ENCODE data around the gene PDZD2.
"Not testable (repeated sequence)": the region's sequence is repeated elsewhere in the genome, so short reads cannot be mapped to it uniquely, and the experiment has no call there.

PDZD2 gene

DNA sequence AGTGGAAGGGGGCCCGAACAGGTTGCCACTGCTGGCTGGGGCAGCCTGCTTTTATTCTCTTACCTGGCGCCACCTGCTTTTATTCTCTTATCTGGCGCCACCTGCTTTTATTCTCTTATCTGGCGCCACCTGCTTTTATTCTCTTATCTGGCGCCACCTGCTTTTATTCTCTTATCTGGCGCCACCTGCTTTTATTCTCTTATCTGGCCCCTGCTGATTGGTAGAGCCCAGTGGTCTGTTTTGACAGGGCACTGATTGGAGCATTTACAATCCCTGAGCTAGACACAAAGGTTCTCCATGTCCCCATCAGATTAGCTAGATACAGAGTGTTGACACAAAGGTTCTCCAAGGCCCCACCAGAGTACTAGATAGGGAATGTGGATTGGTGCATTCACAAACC lies 52.5 kb downstream of the PDZD2 start:
- DNase-seq (ENCODE audit: low read depth in 2 of 2): not testable (repeated sequence)

DNA sequence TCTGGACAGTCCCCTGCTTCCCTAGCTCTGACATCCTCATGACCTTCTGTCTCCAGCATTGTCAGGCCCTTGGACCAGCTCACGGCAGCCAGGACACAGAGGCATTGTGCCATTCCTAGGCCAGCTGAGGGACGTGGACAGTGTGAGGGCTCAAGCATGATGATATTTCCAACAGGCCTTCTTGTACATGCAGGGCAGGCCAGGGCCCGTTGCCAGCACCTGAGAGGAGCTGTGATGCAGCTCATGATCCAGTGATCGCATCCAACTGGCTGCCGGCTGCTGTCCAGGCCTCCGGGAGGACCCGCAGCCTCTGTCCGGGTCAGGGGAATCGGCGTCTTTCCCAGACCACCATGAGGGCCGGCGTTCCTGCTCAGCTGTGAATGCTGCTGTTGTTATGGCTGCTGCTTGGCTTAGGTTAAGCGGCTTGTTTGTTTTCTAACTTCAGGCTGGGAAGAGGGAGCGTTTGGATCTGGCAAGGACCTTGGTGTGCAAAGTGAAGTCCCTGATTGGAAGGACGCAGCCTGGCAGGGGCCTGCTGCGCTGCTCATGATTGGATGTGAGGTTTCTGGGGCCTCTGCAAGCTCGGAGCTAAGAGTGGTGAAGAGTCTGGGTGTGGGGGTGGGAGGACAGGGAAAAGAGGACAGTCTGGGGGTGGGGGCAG lies 53.8 kb downstream of the PDZD2 start:
- DNase-seq (ENCODE audit: low read depth in 2 of 2): no peak

DNA sequence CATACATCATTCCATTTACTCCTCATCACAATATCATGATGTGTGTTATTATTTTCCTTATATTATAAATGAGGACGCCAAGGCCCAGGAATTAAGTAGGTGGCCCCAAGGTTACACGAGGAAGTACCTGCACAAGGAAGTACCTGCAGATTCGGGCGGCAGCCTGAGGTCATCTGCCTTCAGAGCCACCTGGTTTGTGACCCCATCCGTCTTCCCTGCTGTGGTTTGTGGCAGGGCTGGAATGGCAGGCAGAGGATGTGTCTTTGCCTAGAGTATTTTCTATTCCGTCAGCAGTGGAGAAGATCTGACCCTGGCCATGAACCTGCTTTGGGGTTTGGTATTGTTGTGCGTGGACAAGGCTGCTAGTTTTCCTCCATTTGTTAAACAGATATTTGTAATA lies 59.7 kb downstream of the PDZD2 start:
- no peak for DNase-seq (ENCODE audit: low read depth in 2 of 2)

DNA sequence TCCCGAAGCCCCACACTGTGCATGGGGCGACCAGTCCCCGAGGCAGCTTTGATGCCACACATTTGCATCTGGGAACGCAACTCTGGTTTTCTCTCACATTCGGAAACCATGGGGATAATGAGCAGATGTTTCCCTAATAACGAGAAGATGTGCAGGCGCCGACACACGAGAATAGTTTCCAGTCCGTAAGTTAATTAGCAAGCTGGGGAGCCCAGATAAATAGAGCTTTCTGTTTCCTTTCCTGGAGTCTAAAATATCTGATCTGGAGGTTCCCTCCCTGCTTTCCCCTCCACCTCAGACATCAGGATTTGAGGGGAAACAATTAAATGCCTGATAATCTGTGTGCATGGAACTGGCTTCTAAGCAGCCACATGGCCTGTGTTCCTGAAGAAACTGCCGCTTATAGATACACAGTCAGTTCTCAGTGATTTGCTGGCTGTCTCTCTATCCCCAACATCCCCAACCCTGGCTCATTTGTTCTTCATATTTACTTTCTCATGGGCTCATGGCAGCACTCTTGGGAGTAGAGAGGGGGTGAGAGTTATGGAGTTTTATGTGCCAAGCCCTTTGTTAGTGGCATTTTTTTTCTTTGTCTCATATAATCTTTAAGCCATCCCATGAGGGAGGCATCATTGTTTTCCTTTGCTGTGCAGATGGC lies 62.8 kb downstream of the PDZD2 start:
- DNase-seq (ENCODE audit: low read depth in 2 of 2): no peak

DNA sequence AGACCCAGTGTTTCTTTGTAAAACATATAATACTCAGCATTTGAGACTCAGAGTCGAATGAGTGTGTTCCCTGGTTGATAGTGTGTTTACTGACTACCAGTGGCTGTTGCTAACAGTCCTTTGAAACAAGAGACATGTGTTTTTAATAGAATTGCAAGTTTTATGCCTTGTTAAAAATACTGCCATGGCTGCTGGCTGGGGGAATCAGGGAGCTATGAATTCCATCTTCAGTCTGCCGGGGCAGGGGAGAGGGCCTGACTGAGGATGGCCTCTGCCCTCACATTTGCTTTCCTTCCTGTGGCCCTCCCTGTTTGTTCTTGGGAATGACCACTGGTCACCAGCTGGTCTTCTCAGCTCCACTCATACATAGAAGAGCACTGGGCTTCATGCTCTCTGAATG lies 63.8 kb downstream of the PDZD2 start:
- no peak for DNase-seq (ENCODE audit: low read depth in 2 of 2)

DNA sequence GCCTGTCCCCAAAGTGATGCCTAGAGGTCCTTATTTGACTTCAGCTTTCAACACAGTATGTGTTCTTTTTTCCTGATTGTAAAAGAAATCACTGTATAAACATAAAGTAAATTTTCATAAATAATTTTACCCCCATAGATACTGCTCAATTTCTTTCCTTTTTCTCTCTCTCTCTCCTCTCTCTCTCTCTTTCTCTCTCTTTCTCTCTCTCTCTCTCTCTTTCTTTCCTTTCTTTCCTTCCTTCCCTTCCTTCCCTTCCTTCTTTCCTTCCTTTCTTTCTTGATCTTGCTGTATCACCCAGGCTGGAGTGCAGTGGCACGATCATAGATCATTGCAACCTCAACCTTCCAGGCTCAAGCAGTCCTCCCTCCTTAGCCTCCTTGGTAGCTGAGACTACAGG lies 64.8 kb downstream of the PDZD2 start:
- no peak for DNase-seq (ENCODE audit: low read depth in 2 of 2)

DNA sequence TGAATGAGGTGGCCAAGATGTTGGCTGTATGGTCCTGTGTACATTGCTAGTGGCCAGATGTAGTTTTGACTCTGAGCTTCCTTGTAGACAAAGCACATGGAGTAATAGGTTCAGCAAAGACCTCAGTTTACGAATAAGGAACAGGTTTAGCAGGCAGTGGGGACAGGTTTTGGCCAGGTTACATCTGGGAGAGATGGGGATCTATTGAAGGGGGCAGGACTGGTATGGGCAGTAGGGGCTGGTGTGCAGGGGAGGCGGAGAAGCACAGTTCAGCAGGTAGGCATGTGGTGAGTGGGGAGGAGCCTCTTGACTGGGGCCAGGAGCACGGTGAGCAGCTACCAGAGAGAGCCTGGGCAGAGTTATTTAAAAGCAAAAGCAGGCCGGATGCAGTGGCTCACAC lies 67.3 kb downstream of the PDZD2 start:
- DNase-seq (ENCODE audit: low read depth in 2 of 2): no peak

DNA sequence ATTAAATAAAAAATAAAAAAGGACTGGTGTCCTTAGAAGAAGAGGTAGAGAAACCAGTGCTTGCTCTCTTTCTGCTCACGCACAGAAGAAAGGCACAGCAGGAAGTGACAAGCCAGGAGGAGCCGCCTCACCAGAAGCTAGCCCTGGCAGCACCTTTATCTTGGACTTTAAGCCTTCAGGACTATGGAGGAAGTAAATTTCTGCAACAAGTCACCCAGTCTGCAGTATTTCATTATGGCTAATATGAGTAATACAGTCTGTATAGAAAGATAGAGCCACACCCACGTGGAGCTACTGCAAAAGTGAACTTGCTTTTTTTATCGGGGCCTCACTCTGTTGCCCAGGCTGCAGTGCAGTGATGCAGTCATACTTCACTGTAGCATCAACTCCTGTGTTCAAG lies 68.4 kb downstream of the PDZD2 start:
- DNase-seq (ENCODE audit: low read depth in 2 of 2): no peak

DNA sequence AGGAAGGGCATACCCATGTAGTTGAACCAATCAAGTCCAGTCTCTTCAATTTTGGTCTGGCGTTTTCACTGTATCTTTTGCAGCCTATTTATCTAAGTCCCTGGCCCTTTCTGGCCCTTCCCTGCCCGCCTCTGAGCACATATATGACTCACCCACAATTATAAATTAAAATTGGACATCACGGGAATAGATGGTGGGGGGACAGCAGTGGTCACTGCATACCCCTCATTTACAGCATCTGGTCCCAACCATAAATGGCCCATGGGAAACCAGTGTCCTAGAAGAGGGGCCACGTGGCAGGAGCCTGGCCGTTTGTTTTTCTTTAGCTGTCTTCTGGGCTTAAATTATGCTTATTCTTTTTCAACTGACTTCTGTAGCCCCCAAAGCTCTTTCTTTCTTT lies 69.2 kb downstream of the PDZD2 start:
- DNase-seq (ENCODE audit: low read depth in 2 of 2): no peak

DNA sequence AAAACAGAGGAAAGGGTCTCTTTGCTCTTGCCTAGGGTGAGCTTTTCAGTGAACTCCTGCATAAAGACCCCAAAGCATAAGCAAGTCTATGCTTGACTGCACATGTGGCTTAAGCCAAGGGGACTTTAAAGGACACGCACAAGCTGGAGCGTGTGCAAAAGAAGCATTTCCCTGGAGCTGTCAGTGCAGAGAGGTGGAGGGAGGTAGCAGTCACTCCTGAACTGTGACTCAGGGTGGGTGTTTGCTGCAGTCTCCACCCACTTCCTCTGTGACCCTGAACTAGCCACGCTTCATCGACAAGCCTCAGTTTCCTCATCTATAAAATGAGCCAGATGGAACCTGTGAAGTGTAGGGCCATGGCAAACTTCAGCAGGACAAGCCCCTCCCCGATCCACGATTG lies 72.4 kb downstream of the PDZD2 start:
- no peak for DNase-seq (ENCODE audit: low read depth in 2 of 2)

DNA sequence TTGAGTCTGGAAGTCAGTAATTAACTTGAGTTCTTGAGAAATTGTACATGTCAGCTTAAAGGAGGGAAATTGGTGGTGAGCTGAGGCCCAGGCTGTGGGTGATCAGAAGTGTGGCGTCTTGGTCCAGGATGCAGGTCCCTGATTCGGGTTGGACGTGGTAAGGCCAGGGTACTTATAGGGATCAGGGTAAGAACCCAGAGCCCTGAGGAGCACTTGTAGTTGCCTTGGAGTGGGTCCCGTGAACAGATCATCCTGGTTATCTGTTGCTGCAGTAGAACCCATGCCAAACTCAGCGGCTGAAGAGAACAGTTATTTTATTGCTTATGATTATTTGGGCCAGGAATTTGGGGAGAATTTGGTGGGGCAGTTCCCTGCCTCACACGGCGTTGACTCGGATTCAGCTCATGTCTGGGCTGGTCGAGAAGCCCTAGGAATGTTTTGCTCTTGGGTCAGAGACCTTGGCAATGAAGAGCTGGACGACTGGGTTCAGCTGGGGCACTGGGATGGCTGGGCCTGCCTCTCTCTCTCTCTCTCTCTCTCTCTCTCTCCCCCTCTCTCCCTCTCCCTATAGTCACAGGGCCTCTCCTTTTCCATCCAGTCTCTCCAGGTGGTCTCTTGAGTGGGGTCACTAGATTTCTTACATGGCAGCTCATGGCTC lies 73.1 kb downstream of the PDZD2 start:
- DNase-seq (ENCODE audit: low read depth in 2 of 2): no peak

DNA sequence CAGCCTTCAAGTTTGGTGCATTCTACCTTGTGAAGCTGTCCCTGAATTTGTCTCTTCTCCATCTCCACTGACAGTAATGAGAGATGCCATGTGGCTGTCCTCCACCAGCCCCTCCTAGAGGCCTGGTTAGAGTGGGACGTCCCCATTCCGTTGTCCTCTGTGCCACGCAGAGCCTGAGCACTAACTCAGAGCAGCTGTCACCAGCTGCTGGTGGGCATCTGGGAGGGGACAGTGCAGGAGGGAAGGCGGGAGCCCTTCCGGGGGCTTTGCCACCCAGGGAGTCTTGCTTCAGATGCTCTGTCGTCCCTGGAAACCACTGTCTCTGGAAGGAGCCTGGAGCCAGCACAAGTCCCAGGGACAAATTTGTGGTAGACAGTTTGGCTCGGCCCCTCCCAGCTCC lies 78.6 kb downstream of the PDZD2 start:
- no peak for DNase-seq (ENCODE audit: low read depth in 2 of 2)

DNA sequence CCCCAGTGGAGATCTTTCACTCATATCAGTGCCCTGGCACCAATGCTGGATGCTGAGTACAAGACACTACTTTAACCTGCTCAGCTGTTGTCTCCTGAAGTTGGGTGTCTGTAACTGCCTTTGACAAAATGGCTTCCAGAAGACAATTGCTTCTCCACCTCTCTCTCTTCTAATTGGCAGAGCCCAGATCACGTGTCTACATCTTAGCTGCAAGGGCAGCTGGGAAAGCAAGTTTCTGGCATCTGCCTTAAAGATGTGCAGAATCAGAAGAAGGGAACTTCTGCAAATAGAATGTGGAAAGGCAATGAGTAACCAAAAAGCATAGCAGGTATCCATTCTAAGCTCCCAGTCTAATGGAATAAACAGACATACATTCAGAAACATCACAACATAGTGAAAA lies 81.1 kb downstream of the PDZD2 start:
- no peak for DNase-seq (ENCODE audit: low read depth in 2 of 2)

DNA sequence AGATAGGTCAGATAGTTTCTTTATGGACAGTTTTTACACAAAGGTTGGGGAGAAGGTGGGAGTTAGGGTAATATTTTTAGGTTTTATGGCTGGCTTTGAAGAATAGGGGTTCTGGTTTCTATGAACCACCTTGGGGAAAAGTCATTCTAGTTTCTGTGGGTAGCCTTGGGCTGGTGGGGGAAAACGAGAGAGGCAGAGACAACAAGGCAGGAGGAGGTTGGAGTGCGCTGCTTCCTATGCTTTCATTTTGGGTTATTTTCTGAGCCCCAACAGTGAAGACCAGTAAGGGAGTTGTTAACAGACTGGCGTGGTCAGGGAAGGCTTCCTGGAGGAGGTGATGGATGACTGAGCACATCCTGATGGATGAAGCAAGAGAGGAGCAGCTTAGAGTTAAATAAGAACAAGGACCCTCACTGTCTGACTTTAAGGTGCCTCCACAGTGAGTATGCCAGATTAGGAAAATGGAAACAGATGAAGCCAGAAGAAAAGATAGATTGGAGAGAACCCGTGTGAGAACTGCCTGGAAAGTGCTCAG lies 81.9 kb downstream of the PDZD2 start:
- no peak for DNase-seq (ENCODE audit: low read depth in 2 of 2)

DNA sequence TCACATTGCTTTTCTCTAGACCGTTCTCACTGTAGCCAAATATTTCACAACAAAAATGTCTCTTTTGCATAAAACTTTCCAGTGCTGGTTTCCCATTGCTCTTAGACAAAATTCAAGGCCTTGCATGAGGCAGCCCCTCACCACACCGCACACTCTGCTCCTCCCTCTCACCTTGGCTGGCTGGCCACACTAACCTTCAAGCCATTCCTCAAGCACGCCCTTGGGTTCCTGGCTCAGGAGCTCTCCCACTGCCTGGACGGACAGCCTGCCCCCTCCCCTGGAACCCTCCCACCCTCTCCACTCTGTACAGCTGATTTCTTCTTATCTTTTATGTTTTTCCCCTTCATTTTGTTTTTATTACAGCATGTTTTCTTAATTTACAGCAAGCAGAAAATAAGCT lies 83.2 kb downstream of the PDZD2 start:
- no peak for DNase-seq (ENCODE audit: low read depth in 2 of 2)

DNA sequence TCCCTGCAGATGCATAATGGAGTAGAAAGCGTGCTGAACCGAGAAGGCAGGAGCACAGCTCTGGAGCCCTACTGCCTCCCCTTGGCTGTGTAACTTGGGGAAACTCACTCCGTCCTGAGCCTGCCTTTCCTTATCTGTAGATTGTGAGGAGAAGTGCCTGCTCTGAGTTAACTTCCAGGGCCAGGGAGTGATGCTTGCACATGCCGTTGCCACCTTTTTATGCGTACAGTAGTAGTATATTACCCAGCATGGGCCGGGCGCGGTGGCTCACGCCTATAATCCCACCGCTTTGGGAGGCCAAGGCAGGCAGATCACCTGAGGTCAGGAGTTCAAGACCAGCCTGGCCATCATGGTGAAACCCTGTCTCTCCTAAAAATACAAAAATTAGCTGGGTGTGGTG lies 87.1 kb downstream of the PDZD2 start:
- DNase-seq (ENCODE audit: low read depth in 2 of 2): no peak

DNA sequence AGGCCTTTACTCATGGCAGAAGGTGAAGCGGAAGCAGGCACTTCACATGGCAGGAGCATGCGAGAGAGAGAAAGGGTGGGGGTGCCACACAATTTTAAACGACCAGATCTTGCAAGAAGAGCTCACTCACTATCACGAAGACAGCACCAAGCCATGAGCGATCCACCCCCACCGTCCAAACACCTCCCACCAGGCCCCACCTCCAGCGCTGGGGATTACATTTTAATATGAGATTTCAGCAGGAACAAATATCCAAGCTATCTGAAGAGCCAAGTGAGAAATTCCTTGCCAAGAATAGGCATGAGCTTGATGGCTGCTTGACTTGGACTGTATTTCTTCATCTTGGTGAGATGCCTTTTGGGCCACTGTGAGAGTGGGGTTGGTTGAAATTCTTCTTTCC lies 88.0 kb downstream of the PDZD2 start:
- no peak for DNase-seq (ENCODE audit: low read depth in 2 of 2)

DNA sequence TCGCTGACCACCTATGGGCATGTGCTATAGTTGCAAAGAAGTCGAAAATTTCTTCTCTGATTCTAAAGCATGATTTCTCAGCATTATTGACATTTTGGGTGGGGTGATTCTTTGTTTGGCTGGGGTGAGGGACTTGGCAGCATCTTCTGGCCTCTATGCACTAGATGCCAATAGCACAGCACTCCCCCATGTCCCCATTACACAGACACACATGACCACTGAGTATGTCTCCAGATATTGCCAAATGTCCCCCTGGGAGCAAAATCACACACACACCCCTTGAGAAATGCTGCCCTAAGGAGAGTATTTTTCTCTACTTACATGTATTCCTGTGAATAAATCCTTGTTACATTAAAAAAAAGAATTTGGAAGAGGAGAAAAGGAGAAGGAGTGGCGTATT lies 89.1 kb downstream of the PDZD2 start:
- DNase-seq (ENCODE audit: low read depth in 2 of 2): no peak

DNA sequence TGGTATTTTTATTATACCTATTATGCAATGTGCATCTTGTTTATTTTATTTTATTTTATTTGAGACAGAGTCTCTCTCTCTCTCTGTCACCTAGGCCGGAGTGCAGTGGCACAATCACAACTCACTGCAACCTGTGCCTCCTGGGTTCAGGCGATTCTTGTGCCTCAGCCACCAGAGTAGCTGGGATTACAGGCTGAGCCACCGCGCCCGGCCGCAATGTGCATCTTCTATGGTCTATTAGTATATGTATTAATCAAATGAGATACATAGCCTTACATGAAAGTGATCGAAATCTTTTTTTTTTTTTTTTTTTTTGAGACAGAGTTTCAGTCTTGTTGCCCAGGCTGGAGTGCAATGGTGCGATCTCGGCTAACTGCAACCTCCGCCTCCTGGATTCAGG lies 89.9 kb downstream of the PDZD2 start:
- not testable (repeated sequence) for DNase-seq (ENCODE audit: low read depth in 2 of 2)

DNA sequence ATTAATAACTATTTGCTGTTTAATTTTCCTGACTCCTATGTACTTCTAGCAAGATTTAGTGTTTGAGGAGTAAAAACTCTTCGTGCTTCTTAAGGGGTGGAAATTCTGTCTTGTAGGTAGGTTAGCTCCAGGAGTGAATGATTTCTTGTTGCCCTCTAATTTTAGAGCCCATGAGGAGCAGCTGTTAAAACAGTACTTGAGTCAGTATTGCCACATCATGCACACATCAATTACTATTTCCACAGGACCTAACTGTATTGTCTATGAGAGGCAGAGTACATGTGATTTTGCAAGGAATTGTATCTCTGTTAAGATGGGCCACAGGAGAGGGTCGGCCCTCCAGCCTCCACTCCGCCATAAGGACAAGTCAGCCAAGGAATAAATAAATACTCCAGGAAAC lies 91.2 kb downstream of the PDZD2 start:
- no peak for DNase-seq (ENCODE audit: low read depth in 2 of 2)

DNA sequence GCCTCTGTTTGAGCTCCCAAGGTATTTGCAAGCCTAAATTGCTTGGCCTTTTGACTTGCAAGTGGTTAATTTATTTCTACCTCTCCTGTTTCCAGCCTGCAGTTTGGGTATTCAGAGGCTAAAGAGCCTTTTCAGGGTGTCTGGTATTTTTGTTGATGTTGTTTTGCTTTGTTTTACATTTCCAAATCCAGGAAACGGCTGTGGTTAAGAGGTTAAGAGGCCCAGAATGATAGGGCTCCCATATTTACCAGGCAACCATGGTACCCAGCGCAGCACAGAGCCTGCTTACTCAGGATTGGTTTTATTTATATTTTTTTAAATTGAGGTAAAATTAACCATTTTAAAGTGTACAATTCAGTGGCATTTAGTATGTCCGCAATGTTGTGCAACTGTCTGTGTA lies 92.1 kb downstream of the PDZD2 start:
- DNase-seq (ENCODE audit: low read depth in 2 of 2): no peak

DNA sequence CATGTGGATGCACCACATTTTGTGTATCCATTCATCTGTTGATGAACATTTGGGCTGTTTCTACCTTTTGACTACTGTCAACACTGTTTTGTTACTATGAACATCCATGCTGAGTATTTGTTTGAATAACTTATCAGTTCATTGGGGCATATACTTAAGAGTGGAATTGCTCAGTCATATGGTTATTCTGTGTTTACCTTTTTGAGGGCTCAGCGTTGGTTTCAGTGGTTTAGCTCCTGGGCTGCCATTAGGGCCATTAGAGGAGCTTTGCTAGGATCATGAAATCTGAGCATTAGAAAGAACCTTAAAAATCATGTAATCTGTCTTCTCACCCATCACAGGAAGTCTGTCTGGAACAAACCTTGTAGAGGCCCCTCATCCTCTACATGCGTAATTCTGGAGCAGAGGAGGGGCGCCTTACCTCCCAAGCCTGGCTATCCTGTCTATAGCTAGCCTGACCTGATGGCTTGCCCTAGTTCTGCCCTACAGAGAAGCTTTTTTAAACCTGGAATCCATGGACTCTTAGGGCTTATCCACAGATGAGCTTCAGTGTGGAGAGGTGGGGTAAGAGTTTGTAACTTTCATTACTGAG lies 92.9 kb downstream of the PDZD2 start:
- DNase-seq (ENCODE audit: low read depth in 2 of 2): no peak

DNA sequence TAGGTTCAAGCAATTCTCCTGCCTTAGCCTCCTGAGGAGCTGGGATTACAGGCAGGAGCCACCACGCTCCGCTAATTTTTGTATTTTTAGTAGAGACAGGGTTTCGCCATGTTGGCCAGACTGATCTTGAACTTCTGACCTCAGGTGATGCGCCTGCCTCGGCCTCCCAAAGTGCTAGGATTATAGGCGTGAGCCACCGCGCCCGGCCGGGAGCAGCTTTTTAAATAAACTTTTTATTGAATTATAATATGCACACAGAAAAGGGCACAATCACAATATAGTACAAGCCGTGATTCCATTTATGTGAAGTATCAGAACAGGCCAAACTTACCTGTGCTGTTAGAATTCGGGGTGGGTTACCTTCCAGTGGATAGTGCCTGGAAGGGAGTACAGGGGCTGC lies 93.9 kb downstream of the PDZD2 start:
- not testable (repeated sequence) for DNase-seq (ENCODE audit: low read depth in 2 of 2)
